ENCODE results near the gene ABCF2. TPM values are rescaled to one million over a fixed set of nuclear protein-coding genes. Genes with fewer than 3 reads are reported as not detected.

The ABCF2 gene
- total RNA-seq, 1 donor from 2014 or later = 31.3 TPM

DNA sequence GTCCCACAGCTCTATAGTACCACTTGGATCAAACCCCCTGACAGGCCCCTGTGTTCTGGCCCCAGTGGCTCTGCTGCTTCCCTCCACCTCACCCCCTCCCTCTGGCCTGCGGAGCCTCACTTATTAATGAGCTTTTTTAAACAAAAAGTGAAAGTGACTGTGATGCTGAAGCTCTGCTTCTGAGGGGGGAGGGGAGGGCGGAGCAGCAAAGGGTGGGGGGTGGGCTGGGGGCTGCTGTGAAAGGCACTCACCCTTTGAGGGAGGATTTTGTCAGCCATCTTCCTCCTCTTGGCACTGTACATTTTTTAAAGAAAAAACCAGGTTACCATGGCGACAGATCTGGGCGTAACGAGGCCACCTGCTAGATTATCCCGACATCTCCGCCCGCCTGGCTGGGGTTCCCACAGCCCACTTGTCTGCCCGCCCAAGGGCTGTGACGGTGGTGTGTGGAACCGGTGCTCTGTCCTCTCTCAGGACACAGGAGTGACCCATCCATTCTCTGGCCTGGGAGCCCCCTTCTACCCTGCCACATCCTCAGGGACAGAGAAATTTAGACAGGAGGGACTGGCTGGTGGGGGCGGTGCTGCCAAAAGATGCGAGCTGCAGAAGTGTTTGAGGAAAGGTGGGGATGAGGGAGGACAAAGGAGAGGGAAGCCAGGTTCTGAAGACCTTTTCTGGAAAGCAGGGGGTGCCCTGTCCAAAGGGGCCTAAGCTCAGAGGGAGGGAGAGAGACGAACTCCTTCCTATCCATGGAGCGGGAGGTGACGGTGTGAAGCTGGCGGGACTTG is 16.6 kb upstream of the ABCF2 start:
- Histone ChIP-seq H3K79me2 (ENCODE audit: low read depth) (no peaks in the 10 kb centered on the region), H4K20me1 (ENCODE audit: low read depth) (peaks cover 40% of the 10 kb centered on the region), H3K4me1 (peaks cover 42% of the 10 kb centered on the region), H3K4me3 (peak overlapping the region; percentile 12), H3K9ac (no peak overlapping the region), H2AFZ (replicated peaks) (no peak overlapping the region), H3K27me3 (peaks cover 43% of the 10 kb centered on the region), H3K4me2 (peak overlapping the region; percentile 67), H3K9me3 (ENCODE audit: low read depth) (no peaks in the 10 kb centered on the region), H3K27ac (no peak overlapping the region), H3K36me3 (no peaks in the 10 kb centered on the region), H3F3A (ENCODE audit: low read depth) (peaks cover 30% of the 10 kb centered on the region)
- TF ChIP-seq EZH2phosphoT487 (IDR thresholded peaks at IDR 0.05) (no peak), EZH2 (IDR thresholded peaks at IDR 0.05) (no peak)
- TF ChIP-seq, protein P1, sequence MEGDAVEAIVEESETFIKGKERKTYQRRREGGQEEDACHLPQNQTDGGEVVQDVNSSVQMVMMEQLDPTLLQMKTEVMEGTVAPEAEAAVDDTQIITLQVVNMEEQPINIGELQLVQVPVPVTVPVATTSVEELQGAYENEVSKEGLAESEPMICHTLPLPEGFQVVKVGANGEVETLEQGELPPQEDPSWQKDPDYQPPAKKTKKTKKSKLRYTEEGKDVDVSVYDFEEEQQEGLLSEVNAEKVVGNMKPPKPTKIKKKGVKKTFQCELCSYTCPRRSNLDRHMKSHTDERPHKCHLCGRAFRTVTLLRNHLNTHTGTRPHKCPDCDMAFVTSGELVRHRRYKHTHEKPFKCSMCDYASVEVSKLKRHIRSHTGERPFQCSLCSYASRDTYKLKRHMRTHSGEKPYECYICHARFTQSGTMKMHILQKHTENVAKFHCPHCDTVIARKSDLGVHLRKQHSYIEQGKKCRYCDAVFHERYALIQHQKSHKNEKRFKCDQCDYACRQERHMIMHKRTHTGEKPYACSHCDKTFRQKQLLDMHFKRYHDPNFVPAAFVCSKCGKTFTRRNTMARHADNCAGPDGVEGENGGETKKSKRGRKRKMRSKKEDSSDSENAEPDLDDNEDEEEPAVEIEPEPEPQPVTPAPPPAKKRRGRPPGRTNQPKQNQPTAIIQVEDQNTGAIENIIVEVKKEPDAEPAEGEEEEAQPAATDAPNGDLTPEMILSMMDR (IDR thresholded peaks at IDR 0.05) = no peak
- peaks cover 16% of the 10 kb centered on the region for H3K36me3 Mint-ChIP-seq
- H3K27ac Mint-ChIP-seq = peak overlapping the region; percentile 78
- H3K27me3 Mint-ChIP-seq (ENCODE audit: insufficient read depth, low read depth) = peaks cover 15% of the 10 kb centered on the region
- H3K4me1 Mint-ChIP-seq = peaks cover 47% of the 10 kb centered on the region
- H3K9me3 Mint-ChIP-seq = no peaks in the 10 kb centered on the region
- peak; percentile 67 for DNase-seq (ENCODE audit: low spot score)
- peak overlapping the region; percentile 75 for H3K4me3 Mint-ChIP-seq

DNA sequence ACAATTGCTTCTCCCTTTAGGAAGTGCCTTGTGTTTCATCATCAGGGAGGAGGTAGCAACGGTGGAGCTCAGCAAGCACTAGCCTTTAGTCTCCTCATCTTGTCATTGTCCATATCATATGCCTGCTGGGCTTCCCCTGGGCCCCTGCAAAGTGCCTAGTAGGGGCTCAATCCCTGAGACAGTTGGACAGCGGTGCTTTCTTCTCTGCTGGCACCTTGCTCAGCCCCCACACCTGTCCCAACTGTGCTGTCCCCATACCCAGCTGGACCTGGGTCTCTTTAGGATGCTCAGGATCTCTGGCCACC is 16.0 kb upstream of the ABCF2 start:
- Histone ChIP-seq H2AFZ (replicated peaks) (no peak overlapping the region), H3K4me2 (peak overlapping the region; percentile 67), H3K27ac (no peak overlapping the region), H3K79me2 (ENCODE audit: low read depth) (no peaks in the 10 kb centered on the region), H3K4me3 (no peak overlapping the region), H3K27me3 (peaks cover 37% of the 10 kb centered on the region), H3K4me1 (peaks cover 39% of the 10 kb centered on the region), H3K36me3 (no peaks in the 10 kb centered on the region), H3F3A (ENCODE audit: low read depth) (peaks cover 30% of the 10 kb centered on the region), H4K20me1 (ENCODE audit: low read depth) (peaks cover 40% of the 10 kb centered on the region), H3K9ac (no peak overlapping the region), H3K9me3 (ENCODE audit: low read depth) (no peaks in the 10 kb centered on the region)
- Mint-ChIP-seq H3K36me3 (peaks cover 16% of the 10 kb centered on the region), H3K27ac (peak overlapping the region; percentile 78), H3K4me3 (peak overlapping the region; percentile 75), H3K4me1 (peaks cover 47% of the 10 kb centered on the region), H3K27me3 (ENCODE audit: insufficient read depth, low read depth) (peaks cover 15% of the 10 kb centered on the region), H3K9me3 (no peaks in the 10 kb centered on the region)
- no peak for DNase-seq (ENCODE audit: low spot score)
- TF ChIP-seq, protein P1 (IDR thresholded peaks at IDR 0.05) = no peak
- TF ChIP-seq EZH2phosphoT487 (IDR thresholded peaks at IDR 0.05) (no peak), EZH2 (IDR thresholded peaks at IDR 0.05) (no peak)

DNA sequence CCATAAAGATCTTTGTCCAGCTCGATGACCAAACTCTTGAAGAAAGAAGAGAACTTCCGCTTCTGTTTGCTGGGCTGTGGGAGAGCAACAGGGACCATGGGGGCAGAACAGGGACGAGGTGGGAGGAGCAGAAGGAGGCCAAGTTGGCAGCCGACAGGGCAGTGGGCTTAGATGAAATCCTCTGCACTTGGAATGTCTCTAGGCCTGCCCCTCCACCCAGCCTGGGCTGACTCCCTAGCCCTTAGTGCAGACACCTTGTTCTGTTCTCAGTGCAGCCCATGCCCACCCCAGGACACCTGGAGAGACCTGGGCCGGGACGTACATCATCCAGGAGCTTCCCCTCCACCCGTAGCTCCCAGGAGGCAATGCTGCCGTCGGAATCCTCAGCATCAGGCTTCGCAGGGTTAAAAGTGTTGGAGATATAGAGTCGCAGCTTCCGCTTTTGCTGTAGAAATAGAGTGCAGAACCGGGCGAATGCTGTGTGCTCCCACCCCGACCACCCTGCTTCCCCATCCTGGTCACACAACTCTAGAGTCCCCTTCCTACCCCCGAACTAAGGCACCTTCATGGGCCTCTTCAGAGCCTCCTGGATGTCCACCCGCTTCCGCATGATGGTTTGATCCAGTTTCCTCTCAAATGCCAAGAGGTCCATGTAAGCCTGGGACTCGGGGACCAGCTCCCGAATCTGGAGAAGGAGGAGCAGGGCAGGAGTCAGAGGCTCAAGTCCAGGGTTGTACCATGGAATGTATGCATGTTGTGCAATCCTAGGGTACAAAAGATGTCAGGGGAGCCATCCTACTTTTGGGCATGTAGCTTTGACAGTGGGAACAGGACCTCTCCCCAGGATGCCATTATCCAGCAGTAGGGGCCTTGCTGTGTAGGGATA is 15.4 kb upstream of the ABCF2 start:
- Histone ChIP-seq H3K27ac (no peak overlapping the region), H3K79me2 (ENCODE audit: low read depth) (no peaks in the 10 kb centered on the region), H3K4me3 (no peak overlapping the region), H3K9me3 (ENCODE audit: low read depth) (no peaks in the 10 kb centered on the region), H4K20me1 (ENCODE audit: low read depth) (peaks cover 36% of the 10 kb centered on the region), H3K4me1 (peaks cover 35% of the 10 kb centered on the region), H2AFZ (replicated peaks) (no peak overlapping the region), H3K4me2 (no peak overlapping the region), H3F3A (ENCODE audit: low read depth) (peaks cover 27% of the 10 kb centered on the region), H3K36me3 (no peaks in the 10 kb centered on the region), H3K27me3 (peaks cover 31% of the 10 kb centered on the region), H3K9ac (no peak overlapping the region)
- Mint-ChIP-seq H3K27ac (peak overlapping the region; percentile 78), H3K4me1 (peaks cover 42% of the 10 kb centered on the region), H3K27me3 (ENCODE audit: insufficient read depth, low read depth) (peaks cover 13% of the 10 kb centered on the region), H3K4me3 (no peak overlapping the region), H3K9me3 (no peaks in the 10 kb centered on the region), H3K36me3 (peaks cover 16% of the 10 kb centered on the region)
- TF ChIP-seq, protein P1 (IDR thresholded peaks at IDR 0.05) = no peak
- TF ChIP-seq EZH2 (IDR thresholded peaks at IDR 0.05) (no peak), EZH2phosphoT487 (IDR thresholded peaks at IDR 0.05) (no peak)
- DNase-seq (ENCODE audit: low spot score) = no peak

Measured in neural progenitor cell (in vitro differentiated cells).